KMS-11 (cell line): ENCODE data around the gene KCNJ5.
"Not testable (repeated sequence)": the region's sequence is repeated elsewhere in the genome, so short reads cannot be mapped to it uniquely, and the experiment has no call there.

Experiments used
- H2AFZ ChIP-seq: fragments of 200-600 bp; sonication (generic); 2 replicates; pipeline ENCODE4 v1.6.1; 2016; ENCODE audit warnings: antibody characterized with exemption, mixed run types, low read depth
- H3K27ac ChIP-seq: fragments of 200-600 bp; sonication (generic); 2 replicates; pipeline ENCODE4 v1.6.1; 2016; ENCODE audit warnings: mild to moderate bottlenecking, mixed run types
- H3K27me3 ChIP-seq: fragments of 200-600 bp; sonication (generic); 2 replicates; pipeline ENCODE4 v1.6.1; 2017; ENCODE audit warnings: mild to moderate bottlenecking, low read depth, mixed run types, moderate library complexity; ENCODE audit not compliant: insufficient read depth
- H3K36me3 ChIP-seq: fragments of 200-600 bp; sonication (generic); 2 replicates; pipeline ENCODE4 v1.6.1; 2017; ENCODE audit warnings: mild to moderate bottlenecking, mixed run types; ENCODE audit not compliant: insufficient read depth
- H3K4me1 ChIP-seq: fragments of 200-600 bp; sonication (generic); 2 replicates; pipeline ENCODE4 v1.6.1; 2016; ENCODE audit warnings: mild to moderate bottlenecking, low read depth, mixed run types; ENCODE audit not compliant: poor library complexity, severe bottlenecking
- H3K4me2 ChIP-seq: fragments of 200-600 bp; sonication (generic); 2 replicates; pipeline ENCODE4 v1.7.0; 2016; ENCODE audit warnings: mild to moderate bottlenecking, mixed run types
- H3K4me3 ChIP-seq: fragments of 200-600 bp; sonication (generic); IDR thresholded peaks from 2 replicates; pipeline ENCODE4 v1.6.1; 2017; ENCODE audit warnings: low read depth, low read length, mixed read lengths; ENCODE audit not compliant: insufficient read depth
- H3K79me2 ChIP-seq: fragments of 200-600 bp; sonication (generic); 2 replicates; pipeline ENCODE4 v1.6.1; 2016; ENCODE audit warnings: low read depth, mixed run types; ENCODE audit not compliant: insufficient read depth
- H3K9ac ChIP-seq: fragments of 200-600 bp; sonication (generic); 2 replicates; pipeline ENCODE4 v1.6.1; 2016; ENCODE audit warnings: mild to moderate bottlenecking, mixed run types
- H4K20me1 ChIP-seq: fragments of 200-600 bp; sonication (generic); 2 replicates; pipeline ENCODE4 v1.6.1; 2016; ENCODE audit warnings: mild to moderate bottlenecking, mixed run types; ENCODE audit not compliant: insufficient read depth
- CTCF ChIP-seq: fragments of 200-600 bp; sonication (generic); conservative IDR thresholded peaks from 2 replicates; pipeline ENCODE4 v1.6.1; 2017; ENCODE audit warnings: low read depth, mild to moderate bottlenecking, antibody characterized with exemption, low read length, moderate library complexity, mixed read lengths

The KCNJ5 gene

DNA sequence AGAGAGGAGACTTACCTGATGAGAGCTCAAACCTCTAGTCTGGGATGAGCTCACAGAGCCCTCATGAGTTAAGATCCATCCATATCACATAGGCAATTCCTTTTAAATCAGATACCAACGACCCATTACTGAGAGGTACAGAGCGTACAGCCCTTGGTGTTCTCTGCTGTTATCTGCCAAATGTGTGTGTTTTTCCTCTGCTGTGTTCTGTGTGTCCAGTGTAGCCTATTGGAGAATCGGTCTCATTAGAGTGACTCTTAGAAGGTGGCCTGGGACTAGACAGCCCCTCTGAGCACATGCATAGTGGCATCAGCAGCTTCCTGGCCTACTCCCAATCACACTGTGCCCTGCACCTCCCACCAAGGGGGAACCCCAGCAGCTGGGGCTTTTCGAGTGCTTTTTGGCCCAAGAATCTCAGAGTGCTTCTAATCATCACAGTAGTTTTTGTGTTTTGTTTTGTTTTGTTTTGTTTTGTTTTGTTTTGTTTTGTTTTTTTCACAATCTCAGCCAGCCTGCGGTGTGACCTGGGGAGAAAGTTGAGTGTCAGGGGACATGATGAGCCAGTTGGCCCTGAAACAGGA lies 26.1 kb downstream of the KCNJ5 start:
- Histone ChIP-seq H3K4me2 (no peak overlapping the region), H3K9ac (no peak overlapping the region), H3K4me1 (peaks cover 3% of the 10 kb centered on the region), H2AFZ (no peak overlapping the region), H3K4me3 (no peak overlapping the region), H3K36me3 (no peaks in the 10 kb centered on the region), H3K79me2 (no peaks in the 10 kb centered on the region), H3K27ac (no peak overlapping the region), H3K27me3 (no peaks in the 10 kb centered on the region), H4K20me1 (no peaks in the 10 kb centered on the region)
- TF ChIP-seq CTCF: no peak

DNA sequence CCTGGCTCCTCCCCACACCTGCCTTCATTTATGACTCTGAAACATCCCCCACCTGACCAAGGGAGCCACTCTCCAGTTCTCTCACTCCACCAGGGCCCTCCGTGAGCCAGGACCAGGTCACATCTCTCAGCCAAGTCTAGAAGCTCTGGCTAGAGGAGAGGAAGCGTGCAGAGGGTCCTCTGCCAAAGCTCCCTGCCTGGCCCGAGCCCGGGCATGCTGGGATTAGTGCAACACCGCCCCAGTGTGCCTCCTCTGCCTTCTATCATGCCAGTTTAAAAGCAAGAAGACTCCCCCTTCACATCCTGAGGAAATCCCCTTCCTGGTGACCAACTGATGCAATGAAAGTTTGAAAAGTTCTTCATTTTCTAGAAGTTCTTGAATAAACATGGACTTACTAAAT lies 28.1 kb downstream of the KCNJ5 start:
- Histone ChIP-seq H3K36me3 (no peaks in the 10 kb centered on the region), H3K9ac (no peak overlapping the region), H3K4me1 (peaks cover 3% of the 10 kb centered on the region), H3K27ac (no peak overlapping the region), H3K27me3 (no peaks in the 10 kb centered on the region), H4K20me1 (no peaks in the 10 kb centered on the region), H3K4me3 (no peak overlapping the region), H3K79me2 (no peaks in the 10 kb centered on the region), H3K4me2 (no peak overlapping the region), H2AFZ (no peak overlapping the region)
- TF ChIP-seq CTCF: no peak

- not testable (repeated sequence) for H3K9ac ChIP-seq, H4K20me1 ChIP-seq, H3K79me2 ChIP-seq, H3K4me3 ChIP-seq, H3K36me3 ChIP-seq, H3K4me2 ChIP-seq, H3K27ac ChIP-seq, H2AFZ ChIP-seq, H3K27me3 ChIP-seq, H3K4me1 ChIP-seq
Measured at GRCh38 chr11:128919635-128920034, 28.5 kb downstream of the KCNJ5 start.

GRCh38 chr11:128920666-128921065 lies 29.5 kb downstream of the KCNJ5 start:
- Histone ChIP-seq H3K27ac (no peak overlapping the region), H3K36me3 (no peaks in the 10 kb centered on the region), H3K27me3 (no peaks in the 10 kb centered on the region), H3K79me2 (no peaks in the 10 kb centered on the region), H3K4me1 (peaks cover 3% of the 10 kb centered on the region), H2AFZ (no peak overlapping the region), H4K20me1 (no peaks in the 10 kb centered on the region), H3K9ac (no peak overlapping the region), H3K4me3 (no peak overlapping the region), H3K4me2 (no peak overlapping the region)
- TF ChIP-seq CTCF: no peak

- H3K36me3 ChIP-seq: no peaks in the 10 kb centered on the region
- no peak for TF ChIP-seq CTCF
- H3K4me3 ChIP-seq: no peak overlapping the region
- no peaks in the 10 kb centered on the region for H3K79me2 ChIP-seq
- H3K4me2 ChIP-seq: no peak overlapping the region
- H3K9ac ChIP-seq: no peak overlapping the region
- H3K27me3 ChIP-seq: no peaks in the 10 kb centered on the region
- H2AFZ ChIP-seq: no peak overlapping the region
- peaks cover 3% of the 10 kb centered on the region for H3K4me1 ChIP-seq
- no peak overlapping the region for H3K27ac ChIP-seq
- H4K20me1 ChIP-seq: no peaks in the 10 kb centered on the region
Measured at GRCh38 chr11:128921793-128922192, 30.6 kb downstream of the KCNJ5 start.
